GM19397 (cell line): Measurements from ENCODE around the gene PKP4.
"Not testable (repeated sequence)": the region's sequence is repeated elsewhere in the genome, so short reads cannot be mapped to it uniquely, and the experiment has no call there.

Experiments used
- ATAC-seq: cut with Tn5 transposase; IDR thresholded peaks from one replicate; pipeline ENCODE4 v1.9.1; 2021; ENCODE audit warnings: mild to moderate bottlenecking, moderate library complexity; ENCODE audit not compliant: unreplicated experiment

PKP4 gene

DNA sequence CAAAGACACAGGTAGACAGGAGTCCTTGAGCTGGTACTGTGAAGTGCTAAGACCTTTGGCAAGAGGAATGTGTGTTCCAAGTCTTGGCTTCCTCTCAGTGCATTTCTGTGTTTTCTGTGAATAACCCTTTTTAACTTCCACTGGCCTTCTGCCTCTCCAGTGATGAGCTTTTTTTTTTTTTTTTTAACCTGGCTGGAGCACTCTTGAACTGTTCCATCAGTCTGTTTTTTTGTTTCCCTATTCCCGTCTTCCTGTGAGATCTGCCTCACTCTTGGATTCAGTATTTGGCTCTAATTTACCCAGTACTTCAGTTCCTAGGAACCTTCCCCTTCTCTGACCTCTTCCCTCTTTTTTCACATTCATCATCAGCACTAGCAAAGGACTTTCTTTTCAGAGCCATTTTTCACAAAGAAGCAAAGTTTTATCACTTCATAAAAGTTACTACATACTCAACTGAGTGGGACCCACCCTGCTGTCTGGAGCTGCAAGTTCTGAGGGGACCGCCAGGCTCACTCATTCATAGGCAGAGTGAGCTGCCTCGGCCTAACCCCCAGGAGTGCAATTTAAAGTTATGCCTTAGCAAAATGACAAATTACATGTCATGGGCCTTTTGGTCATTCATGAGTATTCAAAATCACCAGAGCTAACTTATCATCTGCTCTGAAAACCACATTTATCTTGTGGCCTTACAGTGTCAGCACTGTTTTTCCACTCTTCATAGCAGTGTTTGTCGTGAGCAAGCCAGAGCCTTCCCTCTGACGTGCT is 211.4 kb downstream of the PKP4 start:
- ATAC-seq: no peak

- ATAC-seq: no peak
These were observed 213.5 kb downstream of the PKP4 start for GRCh38 chr2:158670292-158670691.

DNA sequence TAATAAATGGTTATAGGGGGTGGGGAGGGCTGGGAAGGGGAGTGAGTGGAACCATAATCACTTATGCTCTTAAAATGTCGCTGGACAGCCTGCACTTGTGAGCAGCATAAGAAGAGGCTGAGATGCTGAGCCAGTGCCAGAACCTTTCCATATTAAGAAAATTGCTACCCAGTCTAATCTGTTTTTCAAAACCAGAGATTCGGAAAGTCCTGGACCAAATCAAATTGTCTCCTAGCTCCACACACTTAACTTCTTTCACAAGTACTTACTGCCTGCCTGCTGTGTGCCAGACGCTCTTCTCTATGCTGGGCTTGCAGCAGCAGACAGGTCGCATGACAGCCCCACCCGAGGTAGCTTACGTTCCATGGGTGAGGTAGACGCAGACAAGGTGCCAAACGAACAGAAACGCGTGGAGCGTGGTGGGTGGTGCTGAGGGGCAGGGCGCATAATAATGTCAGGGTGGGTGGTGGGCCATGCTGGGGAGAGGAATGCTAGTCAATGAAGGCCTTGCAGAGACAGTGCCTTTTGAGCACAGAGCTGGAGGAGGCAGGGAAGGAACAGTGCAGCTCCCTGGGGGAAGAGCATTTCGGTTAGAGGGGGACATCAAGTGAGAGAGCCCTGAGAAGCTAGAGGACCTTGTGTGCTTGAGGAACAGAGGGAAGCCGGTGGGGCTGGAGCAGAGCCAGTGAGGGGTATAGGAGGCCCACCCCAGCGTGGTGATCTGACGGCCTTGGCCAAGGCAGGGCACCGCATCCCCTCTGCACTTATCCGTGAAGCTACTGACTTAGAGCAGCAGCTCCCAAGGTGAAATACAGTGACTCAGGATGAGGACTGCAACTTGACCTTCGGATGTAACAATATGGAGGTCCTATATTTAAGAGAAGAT is 214.9 kb downstream of the PKP4 start:
- ATAC-seq: no peak

DNA sequence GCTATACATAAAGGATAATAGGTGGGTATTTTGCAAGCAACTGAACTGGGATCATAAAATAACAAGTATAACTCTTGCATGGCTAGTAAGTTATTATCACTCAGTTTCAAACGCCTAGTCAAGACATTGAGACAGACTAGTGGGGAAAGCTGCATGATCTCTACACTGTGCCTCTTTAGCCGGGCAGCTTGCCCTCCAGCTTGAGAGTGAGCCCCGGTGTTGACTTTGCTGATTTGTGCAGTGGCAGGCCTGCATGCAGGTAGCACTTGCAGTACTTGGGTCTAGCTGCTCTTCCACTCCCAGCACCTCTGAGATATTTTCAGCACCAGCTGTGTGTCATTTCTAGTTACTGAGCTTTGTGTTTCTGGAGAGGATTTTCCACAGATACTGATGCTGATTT is 219.5 kb downstream of the PKP4 start:
- no peak for ATAC-seq

DNA sequence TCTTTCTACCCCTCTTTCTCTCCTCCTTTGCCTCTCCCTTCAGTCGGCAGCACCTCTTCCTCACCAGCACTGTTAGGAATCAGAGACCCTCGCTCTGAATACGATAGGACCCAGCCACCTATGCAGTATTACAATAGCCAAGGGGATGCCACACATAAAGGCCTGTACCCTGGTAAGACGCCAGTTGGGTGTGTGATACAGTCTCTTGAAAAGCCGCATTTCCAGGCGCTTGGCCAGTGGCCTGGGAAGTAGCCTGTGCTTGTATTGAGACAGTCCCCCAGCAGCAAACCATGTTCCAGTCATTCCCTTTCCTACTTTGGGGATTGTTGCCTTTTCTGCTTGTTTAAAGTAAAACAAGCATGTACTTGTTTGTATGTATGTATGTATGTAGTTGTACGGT is 219.9 kb downstream of the PKP4 start:
- no peak for ATAC-seq

- no peak for ATAC-seq
These were observed 220.8 kb downstream of the PKP4 start for GRCh38 chr2:158677542-158677941.

- ATAC-seq: no peak
These were observed 225.1 kb downstream of the PKP4 start for GRCh38 chr2:158681816-158682215.

GRCh38 chr2:158685646-158686045 is 228.9 kb downstream of the PKP4 start:
- no peak for ATAC-seq

DNA sequence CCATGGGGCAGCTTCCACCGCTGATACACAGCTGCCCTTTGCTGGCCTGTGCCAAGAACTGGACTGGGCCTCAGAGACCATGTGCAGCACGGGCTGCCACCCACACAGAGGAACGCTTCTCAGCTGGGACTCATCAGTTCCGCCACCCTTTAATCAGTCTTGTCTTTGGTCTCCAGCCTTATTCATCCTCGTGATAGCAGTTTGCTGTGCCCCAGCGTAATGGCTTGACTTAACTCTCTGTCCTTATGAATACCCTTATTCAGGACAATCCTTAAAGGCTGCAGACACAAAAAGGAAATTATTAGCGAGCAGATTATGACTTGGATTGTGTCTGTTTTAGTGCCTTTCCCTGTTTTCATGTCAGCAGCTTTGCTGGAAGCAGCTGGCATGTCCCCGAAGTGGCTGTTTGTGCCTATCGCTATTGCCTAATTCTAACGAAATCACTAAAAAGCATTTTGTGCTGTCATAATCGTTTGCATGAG is 229.5 kb downstream of the PKP4 start:
- ATAC-seq: no peak

- ATAC-seq: no peak
These were observed 230.6 kb downstream of the PKP4 start for GRCh38 chr2:158687315-158687714.

DNA sequence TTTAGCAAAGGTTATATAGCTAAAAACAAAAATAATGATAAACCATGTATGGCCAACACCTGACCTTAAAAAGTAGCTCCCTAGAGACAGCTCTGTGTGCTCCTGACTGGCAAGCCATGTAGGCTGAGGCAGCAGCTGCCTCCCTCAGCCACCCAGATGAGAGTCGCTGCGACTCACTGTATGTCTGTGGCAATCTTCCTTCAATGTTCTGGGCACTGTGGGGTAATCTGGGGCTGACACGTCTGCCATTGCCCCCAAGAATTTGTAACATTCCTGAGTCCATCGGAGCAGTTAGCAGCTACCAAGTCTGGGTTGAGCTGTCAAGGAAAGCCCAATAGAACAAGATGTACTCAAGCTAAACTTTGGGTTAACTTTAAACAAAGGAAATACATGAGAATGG is 232.0 kb downstream of the PKP4 start:
- no peak for ATAC-seq

GRCh38 chr2:158689391-158689790 is 232.6 kb downstream of the PKP4 start:
- no peak for ATAC-seq

DNA sequence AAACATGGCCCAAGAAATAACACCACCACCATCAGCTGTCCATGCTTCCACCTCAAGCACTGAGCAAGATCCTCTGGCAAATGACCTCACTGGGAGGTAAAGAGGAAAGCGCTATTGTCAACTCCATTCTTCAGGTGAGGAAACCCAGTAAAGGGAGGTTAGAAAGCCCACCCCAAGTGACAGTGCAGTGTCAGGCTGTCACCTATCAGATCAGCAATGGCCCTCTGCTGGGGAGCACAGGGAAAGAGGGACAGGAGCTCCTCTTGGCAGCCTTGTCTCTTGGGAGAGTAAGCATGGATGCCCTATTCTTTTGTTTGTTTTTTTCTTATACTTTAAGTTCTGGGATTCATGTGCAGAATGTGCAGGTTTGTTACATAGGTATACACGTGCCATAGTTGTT is 234.1 kb downstream of the PKP4 start:
- ATAC-seq: no peak

DNA sequence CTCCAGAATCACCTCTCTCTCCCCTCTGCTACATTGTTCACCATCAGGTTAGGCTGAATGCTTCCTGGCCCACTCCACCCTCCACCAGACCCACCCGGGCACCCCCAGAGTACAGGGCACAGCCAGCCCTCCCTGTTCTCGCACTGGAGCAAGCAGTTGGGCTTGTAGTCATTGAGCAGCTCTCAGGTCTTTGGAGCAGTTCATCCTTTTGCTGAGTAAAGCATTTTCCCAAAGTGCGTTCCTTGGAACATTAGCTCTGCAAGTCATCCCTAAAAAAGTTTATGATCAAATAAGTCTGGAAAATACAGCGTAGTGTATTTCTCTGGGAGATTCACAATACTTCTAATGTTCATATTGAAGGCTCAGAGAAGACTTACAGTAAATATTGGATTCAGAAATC is 234.9 kb downstream of the PKP4 start:
- ATAC-seq: no peak

- ATAC-seq: no peak
These were observed 235.8 kb downstream of the PKP4 start for GRCh38 chr2:158692372-158693103.

DNA sequence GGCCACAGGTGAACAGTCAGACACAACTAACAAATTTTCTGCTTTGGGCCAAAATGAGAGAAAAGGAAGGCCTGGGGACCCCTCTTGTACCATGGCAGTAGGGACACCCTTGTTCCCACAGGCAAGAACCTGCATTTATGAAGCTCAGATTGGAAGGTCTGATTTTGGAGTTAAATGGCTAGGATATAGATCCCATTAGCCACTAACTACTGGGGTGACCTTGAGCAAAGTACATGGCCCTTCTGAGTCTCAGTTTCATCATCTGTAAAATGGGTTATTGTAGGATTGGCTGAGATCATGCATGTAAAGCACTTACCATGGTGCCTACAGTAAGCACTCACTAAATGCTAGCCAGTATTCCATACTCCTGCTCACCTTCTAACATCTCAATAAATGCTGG is 236.7 kb downstream of the PKP4 start:
- ATAC-seq: no peak

GRCh38 chr2:158695305-158695704 is 238.6 kb downstream of the PKP4 start:
- ATAC-seq: no peak

- ATAC-seq: not testable (repeated sequence)
These were observed 239.0 kb downstream of the PKP4 start for GRCh38 chr2:158695744-158696143.

DNA sequence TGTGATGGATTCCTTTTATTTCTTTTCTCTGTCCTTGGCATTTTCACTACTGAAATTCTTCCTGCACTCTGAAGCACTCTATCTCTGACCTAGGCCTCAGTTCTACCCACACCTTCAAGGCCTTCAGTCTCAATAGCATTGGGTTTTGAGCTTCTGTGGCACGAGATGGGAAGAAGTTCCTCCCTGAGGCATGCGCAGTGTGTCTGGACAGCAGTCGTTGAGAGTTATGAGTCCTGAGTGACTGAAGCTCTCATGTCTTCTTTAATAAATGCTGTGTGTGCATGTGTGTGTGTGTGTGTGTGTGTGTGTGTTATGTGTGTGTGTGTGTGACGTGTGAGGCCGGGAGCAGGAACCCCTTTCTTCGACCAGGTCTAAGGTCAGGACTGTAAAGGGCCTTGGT is 242.6 kb downstream of the PKP4 start:
- ATAC-seq: no peak

GRCh38 chr2:158701101-158701500 is 244.3 kb downstream of the PKP4 start:
- no peak for ATAC-seq

- ATAC-seq: no peak
These were observed 246.0 kb downstream of the PKP4 start for GRCh38 chr2:158702740-158703139.
